Germinal center (tissue), 1 donor: ENCODE results near the gene NDOR1.

Source experiments
- DNase-seq: peaks from one replicate; pipeline ENCODE4 v3.0.0; 2012; ENCODE audit warnings: mixed read lengths, low spot score

NDOR1 gene

DNA sequence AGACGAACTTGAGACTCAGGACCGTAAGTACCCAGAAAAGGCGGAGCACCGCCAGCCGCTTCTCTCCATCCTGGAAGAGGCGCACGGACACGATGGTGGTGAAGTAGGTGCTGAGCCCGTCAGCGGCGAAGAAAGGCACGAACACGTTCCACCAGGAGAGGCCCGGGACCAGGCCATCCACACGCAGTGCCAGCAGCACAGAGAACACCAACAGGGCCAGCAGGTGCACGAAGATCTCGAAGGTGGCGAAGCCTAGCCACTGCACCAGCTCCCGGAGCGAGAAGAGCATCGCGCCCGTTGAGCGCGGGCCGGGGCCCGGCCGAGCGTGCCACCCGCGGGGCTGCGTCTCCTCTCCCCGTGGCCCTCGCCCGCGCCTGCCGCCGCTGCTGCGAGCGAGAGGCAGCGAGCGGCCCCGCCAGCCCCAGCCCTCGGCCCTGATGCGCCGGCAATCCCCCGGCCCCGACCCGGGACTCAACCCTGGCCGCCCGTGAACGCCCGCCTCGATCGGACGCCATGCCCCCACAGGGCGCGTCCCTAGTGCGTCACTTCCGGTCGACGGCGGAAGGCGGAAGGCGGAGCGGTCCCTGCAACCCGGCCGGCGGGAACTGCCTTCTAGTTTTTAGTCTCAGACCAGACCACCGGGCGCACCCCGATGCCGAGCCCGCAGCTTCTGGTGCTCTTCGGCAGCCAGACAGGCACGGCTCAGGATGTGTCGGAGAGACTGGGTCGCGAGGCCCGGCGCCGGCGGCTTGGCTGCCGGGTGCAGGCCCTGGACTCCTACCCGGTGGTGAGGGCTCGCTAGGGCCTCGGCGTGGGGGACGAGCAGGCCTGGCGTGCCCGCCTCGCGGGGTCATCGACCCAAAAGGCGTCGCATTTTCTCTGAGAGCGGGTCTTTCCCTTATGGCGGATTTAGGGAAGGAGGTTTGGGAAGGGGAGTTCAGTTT lies at the start of gene NDOR1, which contains the start of gene TMEM203:
NDOR1 (plus strand) TSS at position 575 of the 944 bp plus-strand sequence; CDS start at position 653, 78 bp downstream.
TMEM203 (minus strand) TSS at position 523 of the 944 bp plus-strand sequence; CDS start at position 289, 234 bp downstream.
- DNase-seq = peak; percentile 92

DNA sequence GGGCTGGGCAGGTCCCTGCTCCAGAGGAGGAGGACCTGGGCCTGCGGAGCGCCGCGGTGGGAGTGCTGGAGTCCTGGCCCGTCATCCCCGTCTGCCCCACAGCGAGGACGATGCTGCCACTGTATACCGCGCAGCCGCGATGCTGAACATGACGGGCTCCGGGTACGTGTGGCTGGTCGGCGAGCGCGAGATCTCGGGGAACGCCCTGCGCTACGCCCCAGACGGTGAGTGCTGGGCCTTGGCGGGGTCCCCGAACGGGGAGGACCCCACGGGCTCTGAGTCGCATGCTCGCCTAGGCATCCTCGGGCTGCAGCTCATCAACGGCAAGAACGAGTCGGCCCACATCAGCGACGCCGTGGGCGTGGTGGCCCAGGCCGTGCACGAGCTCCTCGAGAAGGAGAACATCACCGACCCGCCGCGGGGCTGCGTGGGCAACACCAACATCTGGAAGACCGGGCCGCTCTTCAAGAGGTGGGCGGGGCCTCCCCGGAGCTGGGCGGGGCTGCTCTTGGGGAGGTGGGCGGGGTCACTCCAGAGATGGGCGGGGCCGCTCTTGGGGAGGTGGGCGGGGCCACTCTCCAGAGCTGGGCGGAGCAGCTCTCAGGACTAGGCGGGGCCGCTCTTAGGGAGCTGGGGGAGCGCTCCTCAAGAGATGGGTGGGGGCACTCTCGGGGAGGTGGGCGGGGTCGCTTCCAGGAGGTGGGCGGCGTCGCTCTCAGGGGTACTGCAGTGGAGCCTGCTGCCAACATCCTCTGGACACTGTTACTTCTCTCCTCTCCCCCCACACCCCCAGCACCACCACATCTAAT lies 48.7 kb upstream of the NDOR1 start:
- DNase-seq = peak; percentile 81

DNA sequence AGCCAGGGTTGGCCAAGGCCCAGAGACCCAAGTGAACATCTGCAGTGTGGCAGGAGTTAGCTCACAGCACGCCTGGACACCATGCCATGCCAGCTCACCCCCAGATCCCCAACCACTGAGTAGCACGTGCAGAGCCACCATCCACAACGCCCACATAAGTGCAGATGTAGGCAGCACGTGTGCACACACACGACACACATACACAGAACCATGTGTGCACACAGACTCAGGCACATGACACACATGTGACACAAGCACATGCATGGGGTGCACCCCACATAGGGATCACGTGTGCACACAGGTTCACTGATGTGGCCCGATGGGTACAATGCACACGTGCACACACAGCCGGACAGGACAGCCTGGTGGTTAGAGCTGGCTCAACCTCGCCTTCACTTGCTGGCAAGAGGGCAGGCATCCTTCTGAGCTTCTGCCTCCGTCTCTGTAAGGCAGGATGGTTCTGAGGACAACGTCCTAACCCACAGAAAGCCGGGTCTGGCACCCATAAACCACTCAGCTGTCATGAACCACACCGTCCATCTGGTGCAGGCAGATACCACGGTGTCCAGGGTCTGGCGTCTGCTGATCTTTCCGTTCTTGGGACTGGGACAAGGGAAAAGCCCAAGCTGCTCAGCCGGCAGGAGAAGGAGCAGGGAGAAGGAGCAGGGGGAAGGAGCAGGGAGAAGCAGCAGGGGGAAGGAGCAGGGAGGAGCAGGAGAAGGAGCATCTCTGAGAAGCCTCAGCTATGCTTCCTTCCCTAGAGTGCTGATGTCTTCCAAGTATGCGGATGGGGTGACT lies 47.7 kb upstream of the NDOR1 start:
- DNase-seq = no peak

DNA sequence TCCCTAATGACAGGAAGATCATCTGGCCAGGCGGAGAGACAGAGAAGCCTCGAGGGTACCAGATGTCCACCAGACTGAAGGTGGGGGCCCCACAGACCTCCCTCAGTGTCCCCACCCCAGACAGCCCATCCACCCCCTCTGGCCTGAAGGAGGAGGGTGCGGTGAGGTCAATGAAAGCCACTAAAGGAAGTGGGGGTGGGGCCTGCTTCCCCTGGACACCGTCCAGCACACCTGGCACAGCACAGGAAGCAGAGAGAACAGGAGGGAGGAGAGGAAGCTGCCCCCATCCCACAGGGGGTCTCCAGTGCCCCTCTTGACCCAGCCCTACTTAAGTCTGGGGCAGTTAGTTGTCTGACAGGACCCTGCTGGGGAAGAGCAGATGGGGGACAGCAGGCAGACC lies 46.9 kb upstream of the NDOR1 start:
- no peak for DNase-seq

DNA sequence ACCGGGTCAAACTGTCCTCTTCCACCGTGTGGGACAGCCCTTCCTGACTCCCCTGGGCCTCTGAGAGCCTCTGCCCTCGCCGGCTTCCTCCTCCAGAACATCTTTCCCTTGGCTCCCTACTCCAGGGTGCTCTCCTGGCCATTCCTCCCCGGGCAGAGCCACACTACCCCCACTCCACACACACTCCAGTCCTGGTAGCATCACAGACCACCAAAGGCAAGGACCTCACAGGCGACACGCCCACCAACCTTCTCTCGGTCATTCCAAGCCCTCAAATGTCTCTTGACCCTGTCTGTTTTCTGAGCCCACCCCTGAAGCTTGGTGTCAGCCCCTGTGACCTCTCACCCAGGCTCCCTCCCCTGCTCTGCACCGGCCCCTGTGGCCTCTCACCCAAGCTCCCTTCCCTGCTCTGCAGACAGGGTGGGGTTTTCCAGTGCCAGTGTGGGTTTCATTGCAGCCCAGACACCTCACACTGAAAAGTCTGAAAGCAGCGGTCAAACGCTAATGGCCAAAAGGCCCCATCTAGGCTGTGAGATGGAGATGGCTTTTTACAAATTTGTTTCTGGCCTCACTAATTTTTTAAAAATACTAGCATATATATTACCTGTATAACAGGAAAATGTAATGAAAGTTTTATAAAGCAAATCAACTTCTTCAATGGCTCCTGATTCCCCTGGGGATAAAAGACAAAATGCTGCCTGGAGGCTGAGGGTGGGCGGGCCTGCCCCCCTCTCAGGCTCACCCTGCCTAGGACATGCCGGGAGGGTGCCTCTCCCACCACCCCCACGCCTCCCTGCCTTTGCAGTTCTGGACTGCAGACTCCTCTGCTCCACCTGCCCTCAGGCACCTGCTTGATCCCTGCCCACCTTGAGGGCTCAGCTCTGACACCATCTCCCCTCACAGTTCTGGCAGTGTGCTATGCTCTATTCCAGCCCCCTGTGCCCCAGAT lies 46.1 kb upstream of the NDOR1 start:
- DNase-seq = no peak

DNA sequence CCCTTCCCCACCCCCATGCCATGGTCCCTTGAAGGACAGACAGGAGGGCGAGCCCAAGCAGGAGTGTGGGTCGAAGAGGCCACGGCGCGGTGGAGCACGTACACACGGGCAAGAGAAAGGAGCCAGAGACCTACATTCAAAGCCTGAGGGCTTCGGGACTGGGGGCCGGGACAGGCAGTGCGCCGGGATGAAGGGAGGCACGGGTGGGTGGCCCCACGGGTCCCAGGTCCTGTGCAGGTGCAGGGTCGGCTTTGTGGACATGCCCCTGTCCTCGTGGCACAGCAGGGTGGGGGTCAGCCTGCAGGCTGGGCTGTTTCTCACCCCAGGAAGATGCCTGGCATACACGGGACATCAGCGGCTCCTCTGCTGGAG lies 45.5 kb upstream of the NDOR1 start:
- no peak for DNase-seq

DNA sequence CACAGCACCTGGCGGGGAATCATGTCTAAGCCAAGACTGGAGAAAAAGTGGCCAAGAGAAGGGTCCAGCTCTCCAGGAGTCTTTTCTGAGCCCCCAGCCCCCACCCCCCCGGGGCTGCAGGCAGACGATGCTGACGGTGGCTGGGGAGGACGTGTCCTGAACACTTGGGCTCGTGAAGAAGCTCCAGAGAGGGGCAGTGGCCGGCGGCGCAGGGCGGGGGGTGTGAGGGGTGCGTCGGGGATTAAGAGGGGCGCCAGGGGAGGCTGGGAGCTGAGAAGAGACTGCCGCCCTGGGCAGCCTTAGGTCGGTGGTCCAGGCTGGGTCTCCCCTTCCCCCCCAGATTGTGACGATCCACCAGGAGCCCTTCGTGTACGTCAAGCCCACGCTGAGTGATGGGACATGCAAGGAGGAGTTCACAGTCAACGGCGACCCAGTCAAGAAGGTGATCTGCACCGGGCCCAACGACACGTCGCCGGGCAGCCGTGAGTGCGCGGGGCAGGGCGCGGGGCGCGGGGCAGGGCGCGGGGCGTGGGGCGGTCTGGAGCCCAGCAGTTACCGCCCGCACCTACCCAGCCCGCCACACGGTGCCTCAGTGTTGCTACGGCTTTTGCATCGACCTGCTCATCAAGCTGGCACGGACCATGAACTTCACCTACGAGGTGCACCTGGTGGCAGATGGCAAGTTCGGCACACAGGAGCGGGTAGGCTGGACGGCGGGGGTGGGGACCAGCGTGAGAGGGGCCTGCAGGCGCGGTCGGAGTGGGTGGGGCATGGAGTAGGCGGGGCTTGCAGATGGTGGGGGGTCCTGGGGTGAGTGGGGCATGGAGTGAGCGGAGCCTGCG lies 44.6 kb upstream of the NDOR1 start:
- DNase-seq = no peak

DNA sequence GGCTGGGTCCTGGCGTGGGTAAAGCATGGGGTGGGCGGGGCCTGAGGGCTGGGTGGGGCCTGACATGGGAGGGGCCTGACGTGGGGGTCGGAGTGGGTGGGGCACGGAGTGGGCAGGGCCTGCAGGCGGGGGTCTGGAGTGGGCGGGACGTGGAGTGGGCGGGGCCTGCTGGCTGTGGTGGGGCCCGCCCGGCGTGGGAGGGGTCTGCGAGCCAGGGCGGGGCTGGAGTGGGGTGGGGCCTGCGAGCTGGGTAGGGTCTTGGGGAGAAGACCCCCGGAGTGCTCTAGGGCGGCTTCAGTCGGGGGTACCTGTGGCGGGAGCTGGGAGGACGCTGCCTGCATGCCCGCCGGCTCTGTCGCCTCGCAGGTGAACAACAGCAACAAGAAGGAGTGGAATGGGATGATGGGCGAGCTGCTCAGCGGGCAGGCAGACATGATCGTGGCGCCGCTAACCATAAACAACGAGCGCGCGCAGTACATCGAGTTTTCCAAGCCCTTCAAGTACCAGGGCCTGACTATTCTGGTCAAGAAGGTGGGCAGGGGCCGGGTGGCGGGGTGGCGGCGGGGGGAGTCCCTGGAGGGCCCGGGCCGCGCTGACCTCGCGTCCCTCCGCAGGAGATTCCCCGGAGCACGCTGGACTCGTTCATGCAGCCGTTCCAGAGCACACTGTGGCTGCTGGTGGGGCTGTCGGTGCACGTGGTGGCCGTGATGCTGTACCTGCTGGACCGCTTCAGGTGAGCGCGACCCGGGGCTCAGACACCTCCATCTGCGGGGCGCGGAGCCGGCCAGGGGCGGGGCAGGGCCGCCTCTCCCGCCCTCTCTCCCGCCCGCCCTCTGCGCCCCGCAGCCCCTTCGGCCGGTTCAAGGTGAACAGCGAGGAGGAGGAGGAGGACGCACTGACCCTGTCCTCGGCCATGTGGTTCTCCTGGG lies 43.7 kb upstream of the NDOR1 start:
- peak; percentile 59 for DNase-seq

DNA sequence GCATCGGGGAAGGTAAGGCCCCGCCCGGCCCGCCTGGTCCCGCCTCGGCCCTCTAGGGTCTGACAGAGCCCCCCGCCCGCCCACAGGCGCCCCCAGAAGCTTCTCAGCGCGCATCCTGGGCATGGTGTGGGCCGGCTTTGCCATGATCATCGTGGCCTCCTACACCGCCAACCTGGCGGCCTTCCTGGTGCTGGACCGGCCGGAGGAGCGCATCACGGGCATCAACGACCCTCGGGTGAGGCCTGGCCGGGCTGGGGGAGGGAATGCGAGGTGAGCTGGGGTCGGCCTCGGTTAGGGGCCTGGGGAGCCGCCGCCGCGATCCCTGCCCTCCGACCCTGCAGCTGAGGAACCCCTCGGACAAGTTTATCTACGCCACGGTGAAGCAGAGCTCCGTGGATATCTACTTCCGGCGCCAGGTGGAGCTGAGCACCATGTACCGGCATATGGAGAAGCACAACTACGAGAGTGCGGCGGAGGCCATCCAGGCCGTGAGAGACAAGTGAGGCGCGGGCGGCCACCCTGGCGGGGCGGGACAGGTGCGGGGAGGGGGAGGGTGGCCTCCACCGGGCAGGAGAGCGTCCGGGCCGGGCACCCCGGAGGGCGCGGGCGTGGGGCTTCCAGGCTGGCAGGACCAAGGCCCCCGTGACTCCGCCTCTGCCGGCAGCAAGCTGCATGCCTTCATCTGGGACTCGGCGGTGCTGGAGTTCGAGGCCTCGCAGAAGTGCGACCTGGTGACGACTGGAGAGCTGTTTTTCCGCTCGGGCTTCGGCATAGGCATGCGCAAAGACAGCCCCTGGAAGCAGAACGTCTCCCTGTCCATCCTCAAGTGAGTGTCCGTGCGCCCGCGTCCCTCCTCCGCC lies 42.8 kb upstream of the NDOR1 start:
- no peak for DNase-seq

DNA sequence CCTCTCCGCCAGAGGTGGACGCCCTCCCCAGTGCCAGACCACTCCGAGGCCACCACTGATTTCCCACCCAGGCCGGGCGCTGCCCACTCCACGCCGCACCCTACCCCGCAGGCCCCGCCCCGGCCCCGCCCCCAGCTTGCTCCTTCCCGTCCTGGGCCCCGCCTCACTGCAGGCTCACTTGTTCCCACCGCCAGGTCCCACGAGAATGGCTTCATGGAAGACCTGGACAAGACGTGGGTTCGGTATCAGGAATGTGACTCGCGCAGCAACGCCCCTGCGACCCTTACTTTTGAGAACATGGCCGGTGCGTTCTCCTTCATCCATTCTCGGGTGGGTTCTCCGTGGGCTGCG lies 42.2 kb upstream of the NDOR1 start:
- DNase-seq = no peak

DNA sequence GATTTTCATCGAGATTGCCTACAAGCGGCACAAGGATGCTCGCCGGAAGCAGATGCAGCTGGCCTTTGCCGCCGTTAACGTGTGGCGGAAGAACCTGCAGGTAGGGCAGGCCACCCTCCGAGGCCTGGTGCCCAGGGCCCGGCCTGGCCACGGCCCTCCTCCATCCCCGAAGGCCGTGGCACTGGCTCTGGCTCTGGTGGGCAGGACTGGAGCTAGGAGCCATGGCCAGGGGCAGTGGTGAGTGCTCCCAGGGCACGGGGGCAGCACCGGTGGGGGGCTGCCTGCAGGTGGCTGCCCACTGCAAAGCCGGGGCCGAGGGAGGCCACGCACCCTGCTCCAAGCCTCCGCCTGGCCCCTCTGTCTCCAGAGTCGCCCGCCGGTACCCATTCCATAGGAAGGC lies 41.7 kb upstream of the NDOR1 start:
- no peak for DNase-seq

DNA sequence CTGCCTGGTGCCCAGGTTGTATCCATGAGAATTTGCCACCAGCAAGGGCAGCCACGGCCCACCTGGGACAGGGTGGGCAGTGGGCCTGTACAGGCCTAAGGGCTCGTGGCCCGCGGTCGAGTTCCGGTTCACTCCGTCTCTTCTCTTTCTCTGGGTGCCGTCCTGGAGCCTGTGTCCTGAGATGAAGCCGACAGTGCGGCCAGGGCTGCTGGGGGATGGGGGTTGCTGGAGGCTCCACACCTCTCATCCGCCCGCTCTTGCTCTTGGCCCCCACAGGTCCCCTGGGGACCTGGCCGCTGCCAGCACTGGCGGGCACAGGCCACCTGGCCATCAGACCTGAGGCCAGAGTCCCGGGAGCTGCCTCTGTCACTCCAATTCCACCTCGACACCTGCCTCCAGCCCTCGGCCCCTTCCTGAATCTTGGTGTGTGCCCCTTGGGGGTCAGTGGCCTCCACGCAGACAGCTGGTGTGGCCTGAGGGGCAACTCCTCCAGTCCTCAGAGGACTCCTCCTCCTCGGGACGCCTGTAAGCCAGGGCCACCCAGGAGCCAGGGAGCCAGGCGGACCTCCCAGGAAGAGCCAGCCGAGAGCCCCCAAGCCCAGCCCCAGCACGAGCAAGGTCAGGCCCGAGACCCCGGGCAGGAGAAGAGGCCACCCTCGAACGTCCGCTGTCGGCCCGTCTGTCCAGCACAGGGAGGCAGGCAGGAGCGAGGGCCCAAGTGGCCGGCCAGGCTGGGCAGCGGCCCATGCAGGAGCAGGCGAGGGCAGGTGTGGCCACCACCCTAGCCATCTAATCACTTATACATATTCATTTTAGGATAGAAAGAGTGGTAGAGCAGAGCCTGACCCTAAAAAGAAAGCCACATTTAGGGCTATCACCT lies 40.9 kb upstream of the NDOR1 start:
- DNase-seq = no peak

DNA sequence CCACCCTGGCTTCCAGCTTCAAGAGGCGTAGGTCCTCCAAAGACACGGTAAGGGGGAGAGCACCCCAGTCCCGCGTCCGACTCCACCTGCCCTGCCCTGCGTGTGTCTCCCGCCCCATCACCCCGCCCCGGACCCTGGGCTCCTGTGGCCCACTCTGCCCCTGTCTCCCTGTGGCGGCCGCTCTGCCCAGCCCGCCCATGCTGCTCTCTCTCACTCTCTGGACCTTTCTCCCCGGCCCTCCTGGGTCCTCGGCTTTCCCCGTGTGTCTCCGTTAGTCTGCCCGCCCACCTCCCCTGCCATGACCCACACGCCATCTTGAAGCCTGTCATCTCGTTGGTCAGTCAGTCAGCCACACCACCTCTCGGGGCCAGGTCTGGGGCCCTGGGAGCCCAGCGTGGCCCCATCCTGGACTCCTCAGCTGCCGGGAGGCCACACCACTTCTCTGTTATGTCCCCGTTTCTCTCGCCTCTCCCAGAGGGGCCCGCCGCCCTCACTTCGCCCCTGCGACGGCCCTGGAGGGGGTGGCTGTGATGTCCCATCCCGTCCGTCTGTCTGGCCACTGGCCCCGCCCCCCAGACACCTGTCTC lies 40.2 kb upstream of the NDOR1 start:
- no peak for DNase-seq

DNA sequence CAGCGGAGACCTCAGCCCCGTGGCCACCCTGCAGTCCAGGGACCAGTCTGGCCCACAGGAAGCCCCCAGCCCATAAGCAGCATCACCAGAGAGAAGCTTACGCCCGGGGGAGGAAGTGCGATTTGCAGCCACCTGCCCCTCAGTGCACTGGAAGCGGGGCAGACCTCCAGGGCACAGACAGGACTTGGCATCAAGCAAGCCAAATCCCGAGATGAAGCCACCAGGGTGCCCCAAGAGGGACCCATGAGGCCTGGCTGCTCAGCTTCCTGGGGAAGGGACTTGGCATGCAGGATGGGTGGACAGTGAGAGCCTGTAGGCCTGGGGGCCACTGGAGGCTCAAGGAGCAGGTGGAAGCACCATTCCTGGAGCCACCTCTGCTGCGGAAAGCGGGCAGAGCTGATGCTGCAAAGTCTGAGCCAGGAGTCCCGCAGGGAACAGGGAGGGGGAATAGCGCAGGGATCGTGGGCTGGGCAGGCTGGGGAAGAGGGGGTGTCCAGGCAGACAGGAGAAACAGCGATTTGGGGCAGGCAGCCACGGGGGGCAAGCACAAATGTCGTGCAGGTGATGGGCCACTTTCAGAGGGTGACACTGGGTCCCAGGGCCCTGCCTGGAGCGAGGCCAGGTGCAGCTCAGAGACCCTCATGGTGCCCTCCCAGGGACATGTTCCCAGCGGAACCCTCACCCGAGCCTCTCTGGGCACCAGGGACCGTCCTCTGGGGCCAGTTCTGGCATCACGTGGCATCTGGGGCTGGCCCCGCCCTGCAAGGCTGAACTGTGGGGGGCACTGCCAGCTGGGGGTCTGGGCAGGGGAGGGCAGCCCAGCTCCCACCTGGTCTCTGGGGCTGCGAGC lies 38.9 kb upstream of the NDOR1 start:
- DNase-seq = no peak

DNA sequence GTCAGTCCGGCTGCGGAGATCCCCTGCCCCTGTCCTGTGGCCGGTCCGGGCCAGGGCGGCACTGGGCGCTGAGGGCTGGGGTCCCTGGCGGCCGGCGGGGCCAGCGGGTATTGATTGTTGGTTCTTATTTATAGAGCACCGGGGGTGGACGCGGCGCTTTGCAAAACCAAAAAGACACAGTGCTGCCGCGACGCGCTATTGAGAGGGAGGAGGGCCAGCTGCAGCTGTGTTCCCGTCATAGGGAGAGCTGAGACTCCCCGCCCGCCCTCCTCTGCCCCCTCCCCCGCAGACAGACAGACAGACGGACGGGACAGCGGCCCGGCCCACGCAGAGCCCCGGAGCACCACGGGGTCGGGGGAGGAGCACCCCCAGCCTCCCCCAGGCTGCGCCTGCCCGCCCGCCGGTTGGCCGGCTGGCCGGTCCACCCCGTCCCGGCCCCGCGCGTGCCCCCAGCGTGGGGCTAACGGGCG lies 38.2 kb upstream of the NDOR1 start:
- no peak for DNase-seq
